VCaP (cell line): ENCODE measurements around the gene RRP7A.
"Not testable (repeated sequence)": the region's sequence is repeated elsewhere in the genome, so short reads cannot be mapped to it uniquely, and the experiment has no call there.

Experiments
- H3K27ac ChIP-seq: fragments of 450-650 bp; 2 replicates; pipeline ENCODE4 v1.5.1; 2017
- CTCF ChIP-seq: fragments of 450-650 bp; conservative IDR thresholded peaks from 2 replicates; pipeline ENCODE4 v1.5.1; 2017; ENCODE audit warnings: mild to moderate bottlenecking, moderate library complexity

Gene RRP7A

DNA sequence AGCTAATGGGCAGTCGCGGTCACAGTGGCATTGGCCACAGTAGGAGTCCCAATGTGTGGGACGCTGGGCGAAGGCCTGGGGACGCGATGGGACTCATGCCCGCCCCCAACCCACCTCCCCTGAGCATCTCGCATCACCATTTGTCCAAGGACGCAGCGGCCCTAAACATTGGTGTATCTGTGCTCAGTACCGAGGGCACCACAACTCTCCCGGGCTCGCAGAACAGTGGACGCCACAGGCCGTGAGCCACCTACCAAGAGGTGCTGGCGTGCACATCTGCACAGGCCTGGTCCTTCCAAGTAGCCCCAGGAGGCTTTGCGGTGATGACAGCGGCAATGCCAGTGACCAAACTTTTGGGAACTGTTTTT is 27.3 kb downstream of the RRP7A start:
- TF ChIP-seq CTCF, result no peak
- H3K27ac ChIP-seq, result no peak overlapping the region

DNA sequence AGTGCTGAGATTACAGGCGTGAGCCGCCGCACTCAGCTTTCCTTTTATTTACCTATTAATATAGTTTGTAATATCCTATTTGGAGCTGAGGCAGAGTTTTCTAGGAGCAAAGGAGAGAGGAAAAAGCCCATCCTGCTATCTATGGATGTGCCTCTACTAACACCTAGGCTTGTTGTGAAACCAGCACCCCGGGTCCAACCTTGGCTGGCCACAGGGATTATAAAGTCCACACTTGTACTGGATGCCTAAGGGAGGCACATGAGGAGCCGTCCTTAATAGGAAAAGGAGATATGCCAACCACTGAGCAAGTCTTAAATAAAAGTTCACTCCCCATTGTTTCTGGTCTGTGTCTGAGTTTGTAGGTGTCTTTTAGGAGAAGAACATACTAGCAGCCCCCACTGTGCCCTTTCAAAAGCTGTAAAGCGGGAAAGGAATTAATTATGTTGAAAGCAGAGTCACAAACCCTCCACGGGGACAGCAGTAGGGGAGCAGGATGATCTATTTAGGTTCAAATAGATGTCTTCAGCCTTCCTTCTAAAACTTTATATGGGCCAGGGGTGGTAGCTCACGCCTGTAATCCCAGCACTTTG is 29.3 kb downstream of the RRP7A start:
- H3K27ac ChIP-seq, result no peak overlapping the region
- TF ChIP-seq CTCF, result no peak

DNA sequence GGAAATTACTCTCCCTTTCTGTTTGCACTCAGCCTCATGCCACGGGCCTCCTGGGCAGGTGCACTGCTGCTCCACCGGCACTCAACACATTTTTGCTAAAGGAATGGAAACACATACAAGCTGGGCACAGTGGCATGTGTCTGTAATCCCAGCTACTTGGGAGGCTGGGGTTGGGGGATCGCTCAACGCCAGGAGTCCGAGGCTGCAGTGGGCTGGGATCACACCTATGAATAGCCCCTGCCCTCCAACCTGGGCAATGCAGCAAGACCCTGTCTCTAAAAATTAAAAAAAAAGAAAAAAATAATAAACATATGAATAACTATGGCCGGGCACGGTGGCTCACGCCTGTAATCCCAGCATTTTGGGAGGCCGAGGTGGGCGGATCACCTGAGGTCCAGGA is 30.6 kb downstream of the RRP7A start:
- no peak overlapping the region for H3K27ac ChIP-seq
- TF ChIP-seq CTCF, result no peak

DNA sequence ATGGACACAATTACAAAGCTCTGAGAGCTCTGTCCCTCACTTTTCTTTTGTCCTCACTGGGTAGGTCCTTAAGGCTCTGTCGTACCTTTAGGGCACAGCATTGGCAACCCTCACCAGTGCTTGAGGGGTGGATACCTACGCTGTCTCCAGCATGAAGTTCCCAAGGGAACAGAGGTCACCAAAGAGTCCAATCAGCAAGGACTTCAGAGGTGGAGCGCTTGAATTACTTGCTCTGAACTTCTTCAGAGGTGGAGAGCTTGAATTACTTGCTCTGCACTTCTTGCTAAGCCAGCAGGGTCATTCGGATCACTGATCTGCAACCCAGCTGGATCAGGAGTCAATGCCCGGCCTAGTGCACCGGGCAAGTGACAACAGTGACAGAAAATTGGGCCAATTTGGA is 35.1 kb downstream of the RRP7A start:
- no peak for TF ChIP-seq CTCF
- H3K27ac ChIP-seq, result no peak overlapping the region

DNA sequence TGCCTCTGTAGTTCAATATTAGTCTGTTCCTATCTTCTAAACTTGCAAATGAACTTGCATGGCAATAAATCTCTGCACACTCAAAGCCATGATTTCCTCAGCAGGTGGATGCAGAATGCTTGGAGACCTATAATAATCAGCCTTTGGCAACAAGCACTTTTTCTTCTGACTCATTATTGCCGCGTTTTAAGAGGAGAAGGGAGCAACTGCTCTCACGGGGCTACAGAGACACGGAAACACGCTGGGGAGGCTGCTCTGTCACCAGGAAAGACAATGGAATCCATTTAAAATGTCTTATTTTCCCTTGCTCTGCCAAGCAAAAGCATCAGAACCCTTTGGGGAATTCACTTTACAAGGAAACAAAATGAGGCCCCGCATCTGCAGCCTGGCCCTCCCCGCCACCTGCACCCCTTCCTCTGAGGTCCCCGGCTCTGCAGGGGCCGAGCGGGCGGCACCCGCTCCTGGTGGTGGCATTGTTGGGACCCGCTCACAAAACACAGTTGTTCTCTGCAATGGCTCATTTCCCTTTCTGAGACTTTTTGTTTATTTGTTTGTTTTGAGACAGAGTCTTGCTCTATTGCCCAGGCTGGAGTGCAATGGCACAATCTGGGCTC is 35.9 kb downstream of the RRP7A start:
- H3K27ac ChIP-seq, result not testable (repeated sequence)

DNA sequence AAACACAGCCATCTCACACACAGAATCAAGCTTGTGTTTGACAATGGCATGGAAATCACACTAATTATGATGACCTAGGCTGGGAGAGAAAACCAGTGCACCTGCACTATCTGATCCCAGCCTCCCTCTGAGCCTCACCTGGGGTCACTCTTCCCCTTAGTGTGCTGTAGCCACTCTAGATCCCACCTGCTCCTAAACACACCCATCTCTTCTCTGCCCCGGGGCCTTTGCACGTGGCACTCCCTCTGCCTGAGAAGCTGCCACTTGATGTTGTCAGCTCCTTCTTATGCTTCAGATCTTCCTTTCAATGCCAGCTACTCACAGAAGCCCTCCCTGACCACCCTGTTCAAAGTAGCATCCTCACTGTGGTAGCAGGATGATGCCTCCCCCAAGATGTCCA is 44.5 kb downstream of the RRP7A start:
- H3K27ac ChIP-seq, result no peak overlapping the region
- no peak for TF ChIP-seq CTCF

- TF ChIP-seq CTCF, result peak; percentile 80
- H3K27ac ChIP-seq, result no peak overlapping the region
Observed at GRCh38 chr22:42473484-42474193, 46.0 kb downstream of the RRP7A start.

DNA sequence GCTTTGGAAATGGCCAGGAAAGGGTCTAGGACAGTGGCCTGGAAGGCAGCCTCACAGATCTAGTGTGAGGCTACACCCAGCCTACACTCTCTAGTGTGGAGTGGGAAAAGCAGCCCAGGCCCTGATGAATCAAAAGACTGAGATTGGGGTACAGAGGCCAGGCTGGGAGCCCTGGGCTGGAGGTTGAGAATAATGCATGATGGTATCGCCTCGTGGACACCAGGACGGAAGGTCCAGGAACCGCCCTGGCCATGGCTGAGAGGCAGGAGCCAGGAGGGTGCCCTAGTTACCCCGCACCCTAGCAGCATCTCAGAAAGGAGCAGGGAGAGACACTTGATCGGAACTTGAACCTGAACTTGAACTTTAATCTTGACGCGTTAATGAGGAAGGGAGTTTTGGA is 46.9 kb downstream of the RRP7A start:
- no peak overlapping the region for H3K27ac ChIP-seq
- TF ChIP-seq CTCF, result no peak
